Measurements from ENCODE around the gene PSMB5. TPM values are rescaled to one million over a fixed set of nuclear protein-coding genes. Genes with fewer than 3 reads are reported as not detected.

Gene PSMB5
- total and polyA plus RNA-seq, 2 of the 13 experiments (the other 11 are each of a cell fraction or from before 2014, with no cell fraction given), result 705 to 871 TPM

GRCh38 chr14:23057757-23058653, 23.3 kb upstream of the PSMB5 start:
- peak; percentile 87 for FAIRE-seq
- Histone ChIP-seq H3K4me1 (ENCODE audit: insufficient read depth, low read length) (peaks cover 29% of the 10 kb centered on the region), H3K4me2 (ENCODE audit: low read depth, low read length) (peak overlapping the region; percentile 98), H3K27ac (ENCODE audit: extremely low read length, insufficient read depth, low read length) (no peak overlapping the region), H3K9ac (ENCODE audit: insufficient read depth, low read depth, low read length) (peak overlapping the region; percentile 40; the same call in 1 of the 2 replicates), H2AFZ (ENCODE audit: low read length) (no peak overlapping the region), H3K79me2 (ENCODE audit: insufficient read depth, low read length) (no peaks in the 10 kb centered on the region), H3K27me3 (ENCODE audit: control insufficient read depth in 1 of 2, insufficient read depth in 2 of 2, low read length in 2 of 2) (peaks cover 0 to 6% of the 10 kb centered on the region in 2 experiments; a peak in 1 of 5 replicates), H3K9me3 (ENCODE audit: low read length) (no peaks in the 10 kb centered on the region), H4K20me1 (ENCODE audit: insufficient read depth, low read length) (peaks cover 13% of the 10 kb centered on the region; the same call in 1 of the 2 replicates), H3K4me3 (replicated peaks in 1 of 3; ENCODE audit: insufficient read depth in 1 of 3, low read depth in 2 of 3, low read length in 3 of 3) (peak overlapping the region; percentile 55 to 88 (median 64)), H3K36me3 (replicated peaks in 1 of 2; ENCODE audit: control insufficient read depth in 1 of 2, insufficient read depth in 2 of 2, low read length in 2 of 2) (peaks cover 33 to 36% of the 10 kb centered on the region in 2 experiments)
- intact Hi-C loops (cut with micrococcal nuclease; ENCODE audit: unreplicated experiment), result loop anchor here (1.0 kb wide), 5 partner anchors 51 to 501 kb away; no protein-coding TSS in a partner anchor
- BruUV-seq (replicated peaks), result no TSS peak
- in situ Hi-C loops (cut with HindIII; ENCODE audit: extremely low pct_ligation_motif_present, low pct_unique_long_range_greater_than_20kb), result no loop called here
- peak; percentile 92 for DNase-seq (ENCODE audit: low spot score)
- 4% methylated on average over 47 of the region's 51 CpGs for WGBS (ENCODE audit: low lambda C conversion rate)
- peak; percentile 71 for ATAC-seq
- ChIA-PET POLR2A (interaction anchor here (0.6 to 7.4 kb wide), 29 partner anchors 11 to 263 kb away, joined by 3 to 72 read pairs (median 5); partner anchors contain the start of genes ACIN1, AJUBA, BCL2L2 and C14orf119), CTCF (ENCODE audit: low intra/inter-chr PET ratio, low total read pairs) (interaction anchor here (0.9 to 8.5 kb wide), 15 partner anchors 11 to 501 kb away, joined by 3 to 173 read pairs (median 4); partner anchors contain the start of gene AJUBA)
- TF ChIP-seq EEA1 (CRISPR knock-in tag; IDR thresholded peaks at IDR 0.05; ENCODE audit: borderline replicate concordance), result peak; percentile 37; the same call in 1 of the 2 replicates
- TF ChIP-seq ZIK1 (CRISPR knock-in tag; IDR thresholded peaks at IDR 0.05; ENCODE audit: borderline replicate concordance, low read depth), result 0 out of 2 replicates have a peak, but pooled peaks have one; percentile 50
- no peak; the same call in 1 of the 2 replicates for TF ChIP-seq CENPT (CRISPR knock-in tag; IDR thresholded peaks at IDR 0.05; ENCODE audit: low read depth)
- peak; percentile 97 for TF ChIP-seq ZNF275 (CRISPR knock-in tag; IDR thresholded peaks at IDR 0.05; ENCODE audit: borderline replicate concordance)
- TF ChIP-seq SIX4 (CRISPR knock-in tag; IDR thresholded peaks at IDR 0.05), result peak; percentile 13; the same call in 1 of the 2 replicates
- TF ChIP-seq KDM1A (CRISPR knock-in tag; IDR thresholded peaks at IDR 0.05), result peak; percentile 54; the same call in 1 of the 2 replicates
- no peak for TF ChIP-seq MATR3 (CRISPR knock-in tag; IDR thresholded peaks at IDR 0.05)
- peak; percentile 98 for TF ChIP-seq ZC3H13 (CRISPR knock-in tag; IDR thresholded peaks at IDR 0.05)
- TF ChIP-seq SMAD9 (CRISPR knock-in tag; IDR thresholded peaks at IDR 0.05), result no peak; the same call in 1 of the 2 replicates
- TF ChIP-seq ZNF281 (CRISPR knock-in tag; IDR thresholded peaks at IDR 0.05; ENCODE audit: borderline replicate concordance), result no peak
- TF ChIP-seq ZSCAN12 (CRISPR knock-in tag; IDR thresholded peaks at IDR 0.05), result no peak
- TF ChIP-seq SIX1 (CRISPR knock-in tag; IDR thresholded peaks at IDR 0.05; ENCODE audit: borderline replicate concordance), result no peak; the same call in 1 of the 2 replicates
- TF ChIP-seq ZNF10 (CRISPR knock-in tag; IDR thresholded peaks at IDR 0.05; ENCODE audit: borderline replicate concordance, low read depth), result no peak
- no peak for TF ChIP-seq CREB1 (IDR thresholded peaks at IDR 0.05)
- TF ChIP-seq CREB1 (CRISPR knock-in tag; IDR thresholded peaks at IDR 0.05), result no peak
- no peak for TF ChIP-seq MNT (IDR thresholded peaks at IDR 0.05)
- no peak; the same call in 1 of the 2 replicates for TF ChIP-seq ZNF143 (CRISPR knock-in tag; IDR thresholded peaks at IDR 0.05)
- TF ChIP-seq FOXK2 (IDR thresholded peaks at IDR 0.05), result no peak
